Ascending aorta (tissue), 2 donors: ENCODE data around the gene USP49. TPM values are rescaled to one million over a fixed set of nuclear protein-coding genes. Genes with fewer than 3 reads are reported as not detected.

Experiments
- DNase-seq, 2 donors: peaks; one replicate each; pipeline ENCODE4 v3.0.0-alpha.2; 2019; ENCODE audit warnings: low spot score in 2 of 2
- H3K27ac ChIP-seq, 2 donors: fragments of 200-600 bp; sonication (generic); one replicate each; pipeline ENCODE4 v1.5.1; 2016 to 2017; ENCODE audit warnings: mild to moderate bottlenecking in 1 of 2
- H3K27me3 ChIP-seq: fragments of 200-600 bp; sonication (generic); one replicate; pipeline ENCODE4 v1.5.1; 2017
- H3K36me3 ChIP-seq, 2 donors: fragments of 200-600 bp; sonication (generic); one replicate each; pipeline ENCODE4 v1.5.1; 2016
- H3K4me1 ChIP-seq, 2 donors: fragments of 200-600 bp; sonication (generic); one replicate each; pipeline ENCODE4 v1.5.1; 2016 to 2017; ENCODE audit warnings: mild to moderate bottlenecking in 1 of 2
- H3K4me3 ChIP-seq, 2 donors: fragments of 200-600 bp; sonication (generic); one replicate each; pipeline ENCODE4 v1.5.1; 2016 to 2017; ENCODE audit warnings: mild to moderate bottlenecking in 1 of 2
- H3K9me3 ChIP-seq, 2 donors: fragments of 200-600 bp; sonication (generic); one replicate each; pipeline ENCODE4 v1.5.1; 2016
- CTCF ChIP-seq, 3 experiments: fragments of 200-600 bp in 2 of 3; fragments of 450-650 bp in 1 of 3; sonication (generic) in 2 of 3; IDR thresholded peaks; one replicate each; pipeline ENCODE4 v1.5.1; 2016 to 2019; ENCODE audit warnings: antibody characterized with exemption in 3 of 3, mild to moderate bottlenecking in 1 of 3, moderate library complexity in 1 of 3
- intact Hi-C: fragments of 100-400 bp; cut with DNase I; formaldehyde crosslinking; loops from one replicate; pipeline ENCODE4 v1.15.1; 2023
- total RNA-seq: library from RNA; depleted of rRNA; stranded (reverse); fragments of >200 nt; gene quantifications from one replicate; pipeline ENCODE4 v1.1.0, GENCODE V29; 2016

Gene USP49
- total RNA-seq, 1 donor from 2014 or later = 8.7 TPM

GRCh38 chr6:41871691-41872090 lies 23.5 kb downstream of the USP49 start:
- Histone ChIP-seq H3K27ac (no peak overlapping the region), H3K4me1 (no peaks in the 10 kb centered on the region), H3K27me3 (no peaks in the 10 kb centered on the region), H3K9me3 (no peaks in the 10 kb centered on the region), H3K36me3 (no peaks in the 10 kb centered on the region), H3K4me3 (no peak overlapping the region)
- intact Hi-C loops = no loop called here
- no peak for DNase-seq
- no peak for TF ChIP-seq CTCF (IDR thresholded peaks at IDR 0.05)

GRCh38 chr6:41859356-41859755 lies 35.8 kb downstream of the USP49 start:
- no peaks in the 10 kb centered on the region for H3K36me3 ChIP-seq
- H3K4me3 ChIP-seq = no peak overlapping the region
- no peak for DNase-seq
- intact Hi-C loops = no loop called here
- H3K9me3 ChIP-seq = no peaks in the 10 kb centered on the region
- no peak for TF ChIP-seq CTCF (IDR thresholded peaks at IDR 0.05)
- no peak overlapping the region for H3K27ac ChIP-seq
- no peaks in the 10 kb centered on the region for H3K27me3 ChIP-seq
- no peaks in the 10 kb centered on the region for H3K4me1 ChIP-seq

GRCh38 chr6:41858703-41859102 lies 36.5 kb downstream of the USP49 start:
- TF ChIP-seq CTCF (IDR thresholded peaks at IDR 0.05) = no peak
- no peak overlapping the region for H3K4me3 ChIP-seq
- H3K36me3 ChIP-seq = no peaks in the 10 kb centered on the region
- no peaks in the 10 kb centered on the region for H3K9me3 ChIP-seq
- intact Hi-C loops = no loop called here
- H3K27me3 ChIP-seq = no peaks in the 10 kb centered on the region
- H3K4me1 ChIP-seq = no peaks in the 10 kb centered on the region
- no peak overlapping the region for H3K27ac ChIP-seq
- DNase-seq = no peak

GRCh38 chr6:41850861-41851260 lies 44.3 kb downstream of the USP49 start:
- no peak for TF ChIP-seq CTCF (IDR thresholded peaks at IDR 0.05)
- Histone ChIP-seq H3K27me3 (no peaks in the 10 kb centered on the region), H3K27ac (no peak overlapping the region), H3K9me3 (no peaks in the 10 kb centered on the region), H3K4me3 (no peak overlapping the region), H3K4me1 (no peaks in the 10 kb centered on the region), H3K36me3 (no peaks in the 10 kb centered on the region)
- intact Hi-C loops = no loop called here
- DNase-seq = no peak

- peak; percentile 42 to 64 (median 60) for TF ChIP-seq CTCF (IDR thresholded peaks at IDR 0.05)
- H3K27me3 ChIP-seq = no peaks in the 10 kb centered on the region
- DNase-seq = peak in 1 of 2 donors; percentile 68
- no peak overlapping the region for H3K4me3 ChIP-seq
- intact Hi-C loops = loop anchor here (1.0 kb wide), 1 partner anchor 198 kb away; no protein-coding TSS in a partner anchor
- no peaks in the 10 kb centered on the region for H3K36me3 ChIP-seq
- H3K4me1 ChIP-seq = no peaks in the 10 kb centered on the region
- H3K9me3 ChIP-seq = no peaks in the 10 kb centered on the region
- no peak overlapping the region for H3K27ac ChIP-seq
Measured at GRCh38 chr6:41846666-41847237, 48.4 kb downstream of the USP49 start.

GRCh38 chr6:41843178-41843577 lies 52.0 kb downstream of the USP49 start:
- no peak for TF ChIP-seq CTCF (IDR thresholded peaks at IDR 0.05)
- Histone ChIP-seq H3K4me3 (no peak overlapping the region), H3K27me3 (no peaks in the 10 kb centered on the region), H3K9me3 (no peaks in the 10 kb centered on the region), H3K36me3 (no peaks in the 10 kb centered on the region), H3K4me1 (no peaks in the 10 kb centered on the region), H3K27ac (no peak overlapping the region)
- DNase-seq = no peak
- intact Hi-C loops = no loop called here
